H1 (cell line): ENCODE results near the gene C3. TPM values are rescaled to one million over a fixed set of nuclear protein-coding genes. Genes with fewer than 3 reads are reported as not detected.

Experiments used
- BRCA1 ChIP-seq: IDR thresholded peaks from 2 replicates; pipeline ENCODE4 v1.6.1; 2012; ENCODE audit warnings: low read depth, low read length, improper control_type of control experiment
- KDM1A ChIP-seq: fragments of 200-600, 300-600 bp; sonication (generic); IDR thresholded peaks from 2 replicates; pipeline ENCODE4 v1.7.1; 2016; ENCODE audit warnings: mild to moderate bottlenecking, low read length, borderline replicate concordance
- KDM5A ChIP-seq: fragments of 200-600 bp; IDR thresholded peaks from 2 replicates; pipeline ENCODE4 v1.7.1; 2012; ENCODE audit warnings: mild to moderate bottlenecking, low read length, inconsistent platforms, mixed read lengths
- SRF ChIP-seq: IDR thresholded peaks from 2 replicates; pipeline ENCODE4 v1.6.1; 2011; ENCODE audit warnings: mild to moderate bottlenecking, low read depth, low read length, moderate library complexity
- TAF1 ChIP-seq: IDR thresholded peaks from 2 replicates; pipeline ENCODE4 v1.6.1; 2011; ENCODE audit warnings: mild to moderate bottlenecking, low read depth, low read length
- polyA plus RNA-seq, 7 experiments: library from polyadenylated mRNA; depleted of rRNA in 3 of 7; stranded (reverse) in 5 of 7; unstranded in 2 of 7; fragments of >200 nt in 5 of 7; fragments of 200-250 nt in 2 of 7; gene quantifications; 1 replicate in 5 of 7; 2 replicates in 1 of 7; 4 replicates in 1 of 7; pipeline versions ENCODE4 v1.2.1 to v1.2.3, GENCODE V29; 2011 to 2013; ENCODE audit warnings: missing spikeins in 2 of 7, mixed read lengths in 2 of 7
- total RNA-seq: library from RNA; stranded (reverse); fragmentation: NEBNext Ultra II Directional; extraction: Animal tissue kit (Norgen Biotek cat#: 25700); gene quantifications from 2 replicates; pipeline ENCODE4 v1.2.1, GENCODE V29; 2021

C3 gene
- total and polyA plus RNA-seq, 2 of the 8 experiments (the other 6 are each of a cell fraction or from before 2014, with no cell fraction given): 6.4 to 12.8 TPM

GRCh38 chr19:6683971-6684370 lies 36.5 kb downstream of the C3 start (continued):
- TF ChIP-seq TAF1: no peak
- no peak for TF ChIP-seq KDM5A
- TF ChIP-seq SRF: no peak
- TF ChIP-seq KDM1A: no peak
- no peak for TF ChIP-seq BRCA1
